ENCODE measurements around the gene SP2. TPM values are rescaled to one million over a fixed set of nuclear protein-coding genes. Genes with fewer than 3 reads are reported as not detected.

Gene SP2
- total and polyA plus RNA-seq, 2 of the 8 experiments (the other 6 are each of a cell fraction or from before 2014, with no cell fraction given), result 5.6 to 13.8 TPM

GRCh38 chr17:47870056-47870455 lies 26.0 kb upstream of the SP2 start:
- no peak overlapping the region for H4K8ac ChIP-seq (ENCODE audit: extremely low read depth, insufficient read depth, low read length)
- no peaks in the 10 kb centered on the region for H3K9me3 ChIP-seq (ENCODE audit: insufficient read depth in 2 of 2, low read depth in 1 of 2, low read length in 1 of 2)
- no peak overlapping the region for H3K18ac ChIP-seq (ENCODE audit: extremely low read depth, low read length)
- H2BK15ac ChIP-seq (ENCODE audit: low read length), result no peak overlapping the region
- no peaks in the 10 kb centered on the region for H3K79me1 ChIP-seq (ENCODE audit: low read depth, low read length)
- H3K79me2 ChIP-seq (ENCODE audit: control insufficient read depth in 1 of 2, insufficient read depth in 2 of 2, low read length in 2 of 2), result no peaks in the 10 kb centered on the region
- no peak overlapping the region for H2AK5ac ChIP-seq (ENCODE audit: low read depth, low read length)
- no peak overlapping the region for H2AFZ ChIP-seq (ENCODE audit: low read length)
- no peak overlapping the region for H3K27ac ChIP-seq (ENCODE audit: low read depth, low read length)
- H3K27me3 ChIP-seq (replicated peaks in 1 of 4; ENCODE audit: control insufficient read depth in 3 of 4, extremely low read depth in 1 of 4, insufficient read depth in 3 of 4, low read length in 3 of 4), result peaks cover 3 to 25% (median 17%) of the 10 kb centered on the region in 4 experiments; a peak in 5 of 7 replicates
- H3K36me3 ChIP-seq (ENCODE audit: control insufficient read depth in 2 of 4, insufficient read depth in 4 of 4, low read length in 3 of 4), result no peaks in the 10 kb centered on the region
- no peak overlapping the region for H4K91ac ChIP-seq (replicated peaks; ENCODE audit: insufficient read length, low read length)
- ChIA-PET CTCF (ENCODE audit: partially characterized antibody) (interaction anchor here (1.3 to 10.7 kb wide), 3 partner anchors 14 to 80 kb away, joined by 4 to 257 read pairs (median 26); partner anchors contain the start of genes SCRN2 and SP6), POLR2A (ENCODE audit: partially characterized antibody) (interaction anchor here (1.0 kb wide), 1 partner anchor 22 kb away, joined by 3 read pairs; no protein-coding TSS in a partner anchor)
- TF ChIP-seq, protein P1, sequence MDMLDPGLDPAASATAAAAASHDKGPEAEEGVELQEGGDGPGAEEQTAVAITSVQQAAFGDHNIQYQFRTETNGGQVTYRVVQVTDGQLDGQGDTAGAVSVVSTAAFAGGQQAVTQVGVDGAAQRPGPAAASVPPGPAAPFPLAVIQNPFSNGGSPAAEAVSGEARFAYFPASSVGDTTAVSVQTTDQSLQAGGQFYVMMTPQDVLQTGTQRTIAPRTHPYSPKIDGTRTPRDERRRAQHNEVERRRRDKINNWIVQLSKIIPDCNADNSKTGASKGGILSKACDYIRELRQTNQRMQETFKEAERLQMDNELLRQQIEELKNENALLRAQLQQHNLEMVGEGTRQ (IDR thresholded peaks at IDR 0.05; ENCODE audit: low read length), result no peak
- TF ChIP-seq BRCA1 (IDR thresholded peaks at IDR 0.05; ENCODE audit: low read depth, low read length) (no peak), TBP (IDR thresholded peaks at IDR 0.05; ENCODE audit: low read depth, low read length) (no peak), CTBP2 (IDR thresholded peaks at IDR 0.05; ENCODE audit: borderline replicate concordance, insufficient read depth, insufficient read length, low read length) (no peak)
- no peak overlapping the region for H4K5ac ChIP-seq (ENCODE audit: insufficient read length, low read depth, low read length)
- H3K56ac ChIP-seq (replicated peaks; ENCODE audit: insufficient read length, low read depth, low read length), result no peak overlapping the region
- peaks cover 4% of the 10 kb centered on the region; the same call in 1 of the 2 replicates for H3K23me2 ChIP-seq (ENCODE audit: low read depth, low read length)
- H2BK12ac ChIP-seq (ENCODE audit: low read depth, low read length), result peak overlapping the region; percentile 30; the same call in 1 of the 2 replicates
- DNase-seq (ENCODE audit: low read depth in 1 of 2, low spot score in 2 of 2) (no peak), FAIRE-seq (no peak)
- H2BK120ac ChIP-seq (replicated peaks; ENCODE audit: low read depth, low read length), result no peak overlapping the region
- H3K4me1 ChIP-seq (replicated peaks in 1 of 4; ENCODE audit: control insufficient read depth in 3 of 4, insufficient read depth in 4 of 4, low read length in 3 of 4), result peaks cover 21 to 36% (median 22%) of the 10 kb centered on the region in 4 experiments
- H4K20me1 ChIP-seq (replicated peaks in 1 of 2; ENCODE audit: control insufficient read depth in 1 of 2, insufficient read depth in 2 of 2, low read length in 2 of 2), result no peaks in the 10 kb centered on the region
- H3K4me3 ChIP-seq (ENCODE audit: extremely low read depth in 1 of 4, insufficient read depth in 2 of 4, low read depth in 3 of 4, low read length in 4 of 4), result no peak overlapping the region
- H3K9ac ChIP-seq (replicated peaks in 1 of 4; ENCODE audit: extremely low read depth in 1 of 4, low read depth in 3 of 4, low read length in 3 of 4), result no peak overlapping the region
- no peak overlapping the region for H3K23ac ChIP-seq (ENCODE audit: insufficient read length)
- H2BK5ac ChIP-seq (ENCODE audit: low read depth, low read length), result no peak overlapping the region; the same call in 1 of the 2 replicates
- no peak overlapping the region for H3K4ac ChIP-seq (replicated peaks; ENCODE audit: insufficient read length, low read depth, low read length)
- H3K14ac ChIP-seq (ENCODE audit: insufficient read length), result no peak overlapping the region
- peak overlapping the region; percentile 34 to 41; a peak in 3 of 4 replicates for H3K4me2 ChIP-seq (ENCODE audit: insufficient read depth in 1 of 2, low read depth in 2 of 2, low read length in 2 of 2)
- 0 out of 2 replicates have a peak overlapping the region, but pooled peaks have one; percentile 44 for H2BK20ac ChIP-seq (ENCODE audit: low read length)
- WGBS, 2 experiments (ENCODE audit: extremely low coverage in 1 of 2, insufficient coverage in 1 of 2, insufficient read length in 1 of 2, insufficient replicate concordance in 2 of 2, low coverage in 1 of 2, low lambda C conversion rate in 2 of 2, missing lambda C conversion rate in 1 of 2), result 46% methylated on average over 1 of the region's 1 CpG; no CpG with 5 or more reads in 1 of the 2 experiments
